CD4-positive, alpha-beta T cell treated with Interferon alpha-2 for 1 hour (primary cell): ENCODE measurements around the gene CST9.

ENCODE experiments used
- DNase-seq, 2 donors: peaks; one replicate each; pipeline ENCODE4 v3.0.0-alpha.2; 2020 to 2022

Gene CST9

DNA sequence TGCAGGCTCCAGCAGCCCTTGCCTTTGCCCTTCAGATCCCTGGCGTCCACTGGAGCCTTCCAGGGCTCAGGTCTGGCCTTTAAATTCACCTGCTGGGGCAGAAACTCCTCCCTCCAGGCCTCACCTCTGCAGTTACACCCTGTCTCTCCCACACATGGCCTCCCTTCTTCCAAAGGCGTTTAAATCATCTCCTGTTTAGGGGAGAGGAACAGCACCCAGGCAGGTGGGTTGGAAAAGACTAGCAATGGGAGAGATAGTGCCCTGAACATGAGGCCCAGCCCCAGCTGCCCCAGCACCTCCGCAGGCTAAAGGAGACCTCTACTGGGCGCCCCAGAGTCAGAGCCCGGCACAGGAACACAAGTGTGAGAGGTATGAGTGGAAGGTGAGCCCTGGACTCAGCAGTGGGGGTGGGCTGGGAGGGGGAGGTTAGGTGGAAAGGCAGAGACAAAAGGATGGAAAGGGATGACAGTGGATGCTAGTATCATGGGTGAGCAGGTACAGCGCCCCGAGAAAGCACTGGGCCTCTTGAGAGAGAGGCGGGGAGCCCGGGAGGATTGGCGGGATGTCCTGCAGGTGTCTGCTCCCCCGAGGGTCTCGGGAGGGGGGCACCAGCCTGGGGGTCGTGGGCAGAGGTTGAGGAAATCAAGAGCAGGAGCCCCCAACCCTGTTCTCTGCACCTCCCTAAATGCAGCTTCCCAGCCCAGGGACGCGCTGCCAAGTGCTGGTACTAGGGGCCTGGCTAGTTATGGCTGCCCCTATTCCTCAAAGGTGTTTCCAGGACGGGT lies at the start of gene CST9:
TSS of gene CST9 (minus strand) at position 51 of the 785 bp plus-strand sequence. CDS start 53 bp downstream, outside the sequence.
- no peak for DNase-seq

DNA sequence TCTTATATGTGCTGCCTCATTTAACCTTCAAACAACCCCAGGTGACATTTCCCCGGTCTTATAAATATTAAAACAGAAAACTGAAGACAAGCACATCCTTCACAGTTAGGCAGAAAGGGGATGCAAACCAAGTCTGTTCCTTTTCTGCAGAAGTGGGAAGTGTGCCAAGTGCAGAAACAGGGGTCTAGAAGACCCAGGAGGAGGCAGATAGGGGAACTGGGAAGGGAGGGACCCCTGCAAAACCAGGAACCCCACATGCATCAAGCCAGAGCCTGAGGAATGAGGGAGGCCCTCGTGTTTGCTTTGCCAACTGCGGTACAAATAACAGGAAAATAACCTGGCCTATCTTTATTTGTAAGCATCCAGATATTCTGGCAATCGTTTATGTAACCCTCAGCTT lies 49.0 kb upstream of the CST9 start:
- no peak for DNase-seq

GRCh38 chr20:23654000-23654399 lies 48.3 kb upstream of the CST9 start:
- DNase-seq = no peak

DNA sequence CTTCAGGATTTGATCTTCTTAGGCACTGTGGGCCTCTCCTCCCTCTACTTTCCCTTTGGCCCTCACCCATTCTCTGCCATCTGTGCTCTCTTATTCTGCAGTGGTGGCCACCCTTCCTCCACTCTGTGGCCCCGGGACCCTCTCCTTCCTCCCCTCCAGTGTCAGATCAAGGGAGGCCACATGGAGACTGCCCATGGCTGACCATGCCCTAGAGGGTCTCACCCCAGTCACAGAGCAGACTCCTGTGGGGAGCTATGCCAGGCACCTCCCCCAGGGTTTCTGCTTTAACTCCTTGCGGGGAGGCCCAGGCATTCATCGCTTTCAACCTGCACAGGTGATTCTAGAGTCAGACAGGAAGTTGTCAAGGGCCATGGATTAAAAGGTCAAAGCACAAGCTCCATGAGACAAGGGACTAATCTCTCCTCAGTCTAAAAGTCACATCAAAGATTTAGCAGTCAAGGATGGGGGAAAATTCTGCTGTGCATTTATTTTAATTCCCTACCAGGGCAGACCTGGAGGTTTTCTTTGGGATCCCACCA lies 47.8 kb upstream of the CST9 start:
- DNase-seq = no peak

DNA sequence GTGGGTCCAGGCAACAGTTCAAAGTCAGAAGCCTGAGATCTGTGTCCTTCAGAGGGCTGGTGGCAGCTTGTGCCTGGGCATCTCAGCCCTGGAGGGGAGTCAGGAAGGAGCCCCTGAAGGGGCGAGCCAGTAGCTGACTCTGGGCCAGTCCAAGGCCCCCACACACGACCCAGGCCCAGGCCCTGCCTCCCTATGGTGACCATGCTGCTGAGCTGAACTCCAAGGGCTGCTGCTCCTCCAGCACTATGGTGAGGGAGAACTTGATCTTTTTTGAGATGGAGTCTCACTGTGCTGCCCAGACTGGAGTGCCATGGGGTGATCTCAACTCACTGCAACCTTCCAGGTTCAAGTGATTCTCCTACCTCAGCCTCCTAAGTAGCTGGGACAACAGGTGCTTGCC lies 47.2 kb upstream of the CST9 start:
- DNase-seq = no peak

DNA sequence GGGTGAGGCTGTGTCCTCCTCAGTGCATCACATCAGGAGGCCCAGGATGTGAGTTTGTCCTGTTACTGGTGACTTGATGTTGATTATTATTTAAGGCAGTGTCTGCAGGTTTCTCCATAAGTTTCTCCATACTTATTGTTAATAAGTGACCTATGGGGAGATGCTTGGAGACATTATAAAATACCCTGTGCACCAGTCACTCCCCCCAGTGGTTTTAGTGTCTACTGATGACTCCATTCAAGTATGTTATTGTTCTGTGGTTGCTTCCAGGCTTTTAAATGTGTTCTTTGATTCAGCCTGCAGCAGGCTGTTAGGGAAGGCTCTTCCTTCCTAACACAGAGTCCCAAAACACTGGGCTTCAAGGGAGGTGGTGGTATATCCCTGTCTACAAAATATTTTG lies 46.7 kb upstream of the CST9 start:
- DNase-seq = no peak

- DNase-seq = no peak
Observed at GRCh38 chr20:23651117-23651516, 45.4 kb upstream of the CST9 start.

DNA sequence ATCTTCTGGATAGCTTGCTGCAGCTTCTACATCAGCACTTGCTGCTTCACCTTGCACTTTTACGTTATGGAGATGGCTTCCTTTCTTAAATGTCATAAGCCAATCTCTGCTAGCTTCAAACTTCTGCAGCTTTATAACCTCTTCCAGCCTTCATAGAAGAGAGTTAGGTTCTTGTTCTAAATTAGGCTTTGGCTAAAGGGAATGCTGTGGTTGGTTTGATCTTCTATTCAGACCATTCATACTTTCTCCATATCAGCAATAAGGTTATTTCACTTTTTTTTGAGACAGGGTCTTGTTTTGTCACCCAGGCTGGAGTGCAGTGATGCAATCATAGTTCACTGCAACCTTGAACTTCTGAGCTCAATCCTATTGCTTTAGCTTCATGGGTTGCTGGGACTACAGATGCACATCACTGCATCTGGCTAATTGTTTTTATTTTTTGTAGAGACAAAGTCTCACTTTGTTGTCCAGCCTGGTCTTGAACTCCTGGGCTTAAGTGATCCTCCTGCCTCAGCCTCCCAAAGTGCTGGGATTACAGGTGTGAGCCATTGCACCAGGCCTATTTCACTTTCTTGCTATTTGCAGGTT lies 44.2 kb upstream of the CST9 start:
- no peak for DNase-seq

DNA sequence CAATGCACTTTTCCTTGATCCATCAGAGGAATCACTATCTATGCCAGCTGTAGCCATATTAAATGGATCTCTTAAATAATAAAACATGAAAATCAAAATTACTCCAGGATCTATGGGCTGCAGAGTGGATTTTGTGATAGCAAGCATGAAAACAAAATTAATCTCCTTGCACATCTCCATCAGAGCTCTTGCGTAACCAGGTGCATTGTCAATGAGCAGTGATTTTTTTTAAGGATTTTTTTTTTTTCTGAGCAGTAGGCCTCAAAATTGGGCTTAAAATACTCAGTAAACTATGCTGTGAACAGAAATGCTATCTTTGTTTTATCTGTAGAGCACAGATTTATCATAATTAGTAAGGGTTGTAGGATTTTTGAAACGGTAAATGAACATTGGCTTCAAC lies 43.5 kb upstream of the CST9 start:
- DNase-seq = no peak

DNA sequence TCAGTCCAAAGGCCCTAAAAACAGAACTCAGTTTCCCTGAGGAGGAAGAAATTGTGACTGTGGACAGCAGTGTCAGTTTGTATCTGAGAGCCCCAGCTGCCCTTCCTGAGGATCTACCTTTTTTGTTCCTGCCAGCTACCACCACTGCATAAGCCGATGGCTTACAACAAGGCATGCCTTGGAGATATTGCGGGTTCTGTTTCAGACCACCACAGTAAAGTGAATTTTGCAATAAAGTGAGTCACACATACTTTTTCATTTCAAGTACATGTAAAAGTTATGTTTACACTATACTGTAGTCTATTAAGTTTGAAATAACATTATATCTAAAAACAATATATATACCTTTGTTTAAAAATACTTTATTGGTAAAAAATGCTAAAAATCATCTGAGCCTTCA lies 41.6 kb upstream of the CST9 start:
- no peak for DNase-seq

GRCh38 chr20:23646106-23646873 lies 40.6 kb upstream of the CST9 start:
- DNase-seq = no peak

- DNase-seq = no peak
Observed at GRCh38 chr20:23645575-23645974, 39.9 kb upstream of the CST9 start.

- DNase-seq = no peak
Observed at GRCh38 chr20:23644164-23644563, 38.4 kb upstream of the CST9 start.

GRCh38 chr20:23643659-23644058 lies 37.9 kb upstream of the CST9 start:
- DNase-seq = no peak

DNA sequence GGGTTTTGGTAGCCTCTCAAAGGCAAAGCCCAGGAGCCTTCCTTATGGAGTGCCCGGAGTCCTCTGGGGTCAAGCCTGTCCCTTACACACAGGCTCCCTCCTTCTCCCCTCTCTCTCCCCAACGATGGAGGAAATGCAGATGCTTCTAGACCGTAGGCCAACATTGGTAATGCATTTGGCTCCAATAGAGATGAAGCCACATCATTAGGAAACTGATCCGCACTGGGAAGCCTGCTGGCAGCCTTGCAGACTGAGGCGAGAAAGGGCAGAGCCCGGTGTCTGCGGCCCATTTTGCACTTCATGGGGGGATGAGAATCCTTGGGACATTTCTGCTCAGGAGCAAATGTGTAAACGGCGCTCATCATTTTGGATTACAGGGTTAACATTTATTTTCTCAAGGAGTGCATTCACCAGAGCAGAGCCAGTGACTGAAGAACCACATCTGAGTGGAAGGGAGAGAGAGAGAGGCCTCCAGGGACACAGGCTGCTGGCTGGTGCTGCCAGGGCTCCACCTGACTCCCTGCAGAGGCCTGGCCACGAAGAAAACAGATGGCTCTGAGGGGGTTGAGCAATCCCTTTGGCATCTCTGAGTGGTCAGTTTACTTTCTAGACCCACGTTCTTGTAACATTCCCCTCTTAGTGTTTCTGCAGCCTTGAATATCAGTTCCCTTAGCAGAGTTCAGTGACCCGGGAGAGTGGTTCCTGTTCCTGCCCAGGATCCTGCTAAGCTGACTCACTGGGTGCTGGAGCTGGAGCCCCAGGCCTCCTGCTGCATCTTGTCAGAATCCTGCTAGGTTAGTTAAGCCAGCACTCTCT lies 36.4 kb upstream of the CST9 start:
- DNase-seq = no peak

DNA sequence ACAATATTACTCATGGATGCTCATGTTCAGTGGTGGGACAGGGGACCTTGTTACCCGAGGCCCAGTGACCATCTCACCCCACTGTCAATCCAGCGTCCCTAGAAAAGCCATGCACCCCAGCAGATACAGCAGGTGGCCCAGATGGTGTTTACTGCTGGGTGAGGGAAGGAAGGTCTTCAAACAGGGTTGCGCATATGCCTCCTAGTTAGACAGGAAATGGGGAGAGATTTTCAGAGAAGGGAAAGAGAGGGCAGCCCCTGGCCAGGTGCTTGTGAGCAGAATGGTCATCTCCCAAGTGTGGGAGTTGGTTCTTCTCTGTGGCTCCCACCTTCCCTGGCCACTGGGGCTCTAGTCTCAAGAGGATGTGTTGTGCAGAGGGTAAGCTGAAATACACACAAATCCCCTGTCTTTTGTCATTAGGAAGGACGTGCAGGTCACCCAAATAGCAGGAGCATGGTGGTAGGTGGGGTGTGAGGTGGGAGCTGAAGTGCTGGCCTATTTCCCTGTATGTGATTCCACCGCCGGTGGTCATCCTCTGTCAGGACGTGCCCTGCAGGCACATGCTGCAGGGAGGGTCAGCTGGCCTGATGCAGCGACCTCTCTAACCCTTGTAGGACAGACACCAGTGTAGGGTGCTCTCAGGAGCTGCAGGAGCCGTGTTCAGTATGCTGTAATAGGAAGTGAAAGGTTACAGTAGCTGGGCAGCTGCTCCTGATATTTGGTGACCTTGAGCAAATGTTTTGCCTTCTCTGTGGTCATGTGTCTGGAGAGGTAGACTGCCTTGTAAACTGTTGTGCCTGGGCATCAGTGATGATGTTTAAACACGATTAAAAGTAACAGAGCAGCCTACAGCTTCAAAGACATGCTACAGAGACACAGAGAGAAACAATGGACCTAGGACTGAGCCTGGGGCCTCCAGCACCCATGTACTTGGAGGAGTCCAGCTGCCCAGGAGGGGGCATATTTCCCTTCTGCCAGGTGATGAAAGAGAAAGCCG lies 35.3 kb upstream of the CST9 start:
- DNase-seq = no peak

- no peak for DNase-seq
Observed at GRCh38 chr20:23640018-23640601, 34.4 kb upstream of the CST9 start.

GRCh38 chr20:23639490-23639958 lies 33.8 kb upstream of the CST9 start:
- no peak for DNase-seq

DNA sequence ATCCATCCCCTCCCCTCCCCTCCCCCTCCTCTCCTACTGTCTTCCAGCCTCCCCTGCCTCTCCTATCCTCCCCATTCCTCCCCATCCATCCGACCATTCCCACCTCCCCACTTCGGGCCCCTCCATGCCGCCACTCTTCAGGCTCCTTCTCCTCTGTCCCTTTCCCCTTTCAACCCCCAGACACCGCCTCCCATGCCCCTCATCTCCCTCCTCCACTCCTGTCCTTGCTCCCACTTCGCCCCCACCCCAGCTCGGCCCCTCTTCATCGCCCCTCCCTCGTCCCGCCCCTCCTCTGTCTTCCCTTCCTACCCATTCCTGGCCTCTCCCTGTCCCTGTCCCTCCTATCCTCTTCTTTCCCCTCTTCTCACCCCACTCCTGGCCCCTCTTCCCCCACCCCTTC lies 32.6 kb upstream of the CST9 start:
- DNase-seq = no peak

- peak in 1 of 2 donors; percentile 36 for DNase-seq
Observed at GRCh38 chr20:23637282-23638221, 31.8 kb upstream of the CST9 start, which contains the start of gene CST3. CST3 (minus strand) TSS chr20:23637955; CDS start chr20:23637862, 93 bp downstream.
